ENCODE measurements around the gene AFMID.
A peak's percentile ranks its signal among the peaks of the same experiment; 100 is the strongest.

Gene AFMID

GRCh38 chr17:78144147-78144719 lies 42.9 kb upstream of the AFMID start:
- ATAC-seq: peak; percentile 72
- no peak for TF ChIP-seq TOX (CRISPR knock-in tag; IDR thresholded peaks at IDR 0.05; ENCODE audit: borderline replicate concordance)
- no peak for TF ChIP-seq ZNF70 (CRISPR knock-in tag; IDR thresholded peaks at IDR 0.05)
- TF ChIP-seq ZNF8 (CRISPR knock-in tag; IDR thresholded peaks at IDR 0.05): no peak
- TF ChIP-seq ISL1 (CRISPR knock-in tag; IDR thresholded peaks at IDR 0.05): no peak

GRCh38 chr17:78144736-78145641 lies 42.2 kb upstream of the AFMID start:
- TF ChIP-seq ZFP3 (CRISPR knock-in tag; IDR thresholded peaks at IDR 0.05) (no peak), ZNF8 (CRISPR knock-in tag; IDR thresholded peaks at IDR 0.05) (no peak), ZC3H10 (CRISPR knock-in tag; IDR thresholded peaks at IDR 0.05) (no peak), ZNF565 (CRISPR knock-in tag; conservative IDR thresholded peaks at IDR 0.05; ENCODE audit: low read depth) (no peak), TSHZ2 (CRISPR knock-in tag; IDR thresholded peaks at IDR 0.05) (no peak), ISL1 (CRISPR knock-in tag; IDR thresholded peaks at IDR 0.05) (no peak), BACH2 (CRISPR knock-in tag; IDR thresholded peaks at IDR 0.05; ENCODE audit: borderline replicate concordance) (no peak), RARB (CRISPR knock-in tag; IDR thresholded peaks at IDR 0.05) (no peak)

GRCh38 chr17:78146471-78146869 lies 40.7 kb upstream of the AFMID start:
- ATAC-seq: no peak
- TF ChIP-seq ZFP30 (CRISPR knock-in tag; IDR thresholded peaks at IDR 0.05) (no peak), ZNF70 (CRISPR knock-in tag; IDR thresholded peaks at IDR 0.05) (no peak), ESRRG (CRISPR knock-in tag; IDR thresholded peaks at IDR 0.05) (no peak), CSDC2 (CRISPR knock-in tag; IDR thresholded peaks at IDR 0.05) (no peak), ISL1 (CRISPR knock-in tag; IDR thresholded peaks at IDR 0.05) (no peak), ZC3H10 (CRISPR knock-in tag; IDR thresholded peaks at IDR 0.05) (no peak), RARB (CRISPR knock-in tag; IDR thresholded peaks at IDR 0.05) (no peak), GLIS3 (CRISPR knock-in tag; IDR thresholded peaks at IDR 0.05) (no peak), PPARA (CRISPR knock-in tag; IDR thresholded peaks at IDR 0.05; ENCODE audit: borderline replicate concordance) (no peak), ZNF8 (CRISPR knock-in tag; IDR thresholded peaks at IDR 0.05) (no peak), TCF4 (CRISPR knock-in tag; IDR thresholded peaks at IDR 0.05; ENCODE audit: borderline replicate concordance) (no peak), ARNTL (CRISPR knock-in tag; IDR thresholded peaks at IDR 0.05; ENCODE audit: borderline replicate concordance, low read depth) (no peak), PATZ1 (CRISPR knock-in tag; IDR thresholded peaks at IDR 0.05; ENCODE audit: borderline replicate concordance) (no peak), ZFP3 (CRISPR knock-in tag; IDR thresholded peaks at IDR 0.05) (no peak), BACH2 (CRISPR knock-in tag; IDR thresholded peaks at IDR 0.05; ENCODE audit: borderline replicate concordance) (no peak)
- TF ChIP-seq, protein P1, sequence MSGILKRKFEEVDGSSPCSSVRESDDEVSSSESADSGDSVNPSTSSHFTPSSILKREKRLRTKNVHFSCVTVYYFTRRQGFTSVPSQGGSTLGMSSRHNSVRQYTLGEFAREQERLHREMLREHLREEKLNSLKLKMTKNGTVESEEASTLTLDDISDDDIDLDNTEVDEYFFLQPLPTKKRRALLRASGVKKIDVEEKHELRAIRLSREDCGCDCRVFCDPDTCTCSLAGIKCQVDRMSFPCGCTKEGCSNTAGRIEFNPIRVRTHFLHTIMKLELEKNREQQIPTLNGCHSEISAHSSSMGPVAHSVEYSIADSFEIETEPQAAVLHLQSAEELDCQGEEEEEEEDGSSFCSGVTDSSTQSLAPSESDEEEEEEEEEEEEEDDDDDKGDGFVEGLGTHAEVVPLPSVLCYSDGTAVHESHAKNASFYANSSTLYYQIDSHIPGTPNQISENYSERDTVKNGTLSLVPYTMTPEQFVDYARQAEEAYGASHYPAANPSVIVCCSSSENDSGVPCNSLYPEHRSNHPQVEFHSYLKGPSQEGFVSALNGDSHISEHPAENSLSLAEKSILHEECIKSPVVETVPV (CRISPR knock-in tag; IDR thresholded peaks at IDR 0.05): no peak

More at GRCh38 chr17:78144736-78145641, 42.2 kb upstream of the AFMID start:
- peak; percentile 14 for ATAC-seq

GRCh38 chr17:78146881-78147280 lies 40.3 kb upstream of the AFMID start:
- no peak for ATAC-seq
- TF ChIP-seq ZNF565 (CRISPR knock-in tag; conservative IDR thresholded peaks at IDR 0.05; ENCODE audit: low read depth): no peak
- no peak for TF ChIP-seq TOX (CRISPR knock-in tag; IDR thresholded peaks at IDR 0.05; ENCODE audit: borderline replicate concordance)
- TF ChIP-seq ZNF70 (CRISPR knock-in tag; IDR thresholded peaks at IDR 0.05): no peak
- TF ChIP-seq SNAI2 (CRISPR knock-in tag; IDR thresholded peaks at IDR 0.05): no peak
- TF ChIP-seq, protein P2, sequence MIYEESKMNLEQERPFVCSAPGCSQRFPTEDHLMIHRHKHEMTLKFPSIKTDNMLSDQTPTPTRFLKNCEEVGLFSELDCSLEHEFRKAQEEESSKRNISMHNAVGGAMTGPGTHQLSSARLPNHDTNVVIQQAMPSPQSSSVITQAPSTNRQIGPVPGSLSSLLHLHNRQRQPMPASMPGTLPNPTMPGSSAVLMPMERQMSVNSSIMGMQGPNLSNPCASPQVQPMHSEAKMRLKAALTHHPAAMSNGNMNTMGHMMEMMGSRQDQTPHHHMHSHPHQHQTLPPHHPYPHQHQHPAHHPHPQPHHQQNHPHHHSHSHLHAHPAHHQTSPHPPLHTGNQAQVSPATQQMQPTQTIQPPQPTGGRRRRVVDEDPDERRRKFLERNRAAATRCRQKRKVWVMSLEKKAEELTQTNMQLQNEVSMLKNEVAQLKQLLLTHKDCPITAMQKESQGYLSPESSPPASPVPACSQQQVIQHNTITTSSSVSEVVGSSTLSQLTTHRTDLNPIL (CRISPR knock-in tag; IDR thresholded peaks at IDR 0.05; ENCODE audit: low read depth): no peak
- TF ChIP-seq, protein P3, sequence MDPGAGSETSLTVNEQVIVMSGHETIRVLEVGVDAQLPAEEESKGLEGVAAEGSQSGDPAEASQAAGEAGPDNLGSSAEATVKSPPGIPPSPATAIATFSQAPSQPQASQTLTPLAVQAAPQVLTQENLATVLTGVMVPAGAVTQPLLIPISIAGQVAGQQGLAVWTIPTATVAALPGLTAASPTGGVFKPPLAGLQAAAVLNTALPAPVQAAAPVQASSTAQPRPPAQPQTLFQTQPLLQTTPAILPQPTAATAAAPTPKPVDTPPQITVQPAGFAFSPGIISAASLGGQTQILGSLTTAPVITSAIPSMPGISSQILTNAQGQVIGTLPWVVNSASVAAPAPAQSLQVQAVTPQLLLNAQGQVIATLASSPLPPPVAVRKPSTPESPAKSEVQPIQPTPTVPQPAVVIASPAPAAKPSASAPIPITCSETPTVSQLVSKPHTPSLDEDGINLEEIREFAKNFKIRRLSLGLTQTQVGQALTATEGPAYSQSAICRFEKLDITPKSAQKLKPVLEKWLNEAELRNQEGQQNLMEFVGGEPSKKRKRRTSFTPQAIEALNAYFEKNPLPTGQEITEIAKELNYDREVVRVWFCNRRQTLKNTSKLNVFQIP (CRISPR knock-in tag; IDR thresholded peaks at IDR 0.05; ENCODE audit: borderline replicate concordance, low read depth): no peak
- TF ChIP-seq ZFP30 (CRISPR knock-in tag; IDR thresholded peaks at IDR 0.05): no peak
- TF ChIP-seq ZFP3 (CRISPR knock-in tag; IDR thresholded peaks at IDR 0.05): no peak
- TF ChIP-seq, protein P1 (CRISPR knock-in tag; IDR thresholded peaks at IDR 0.05): no peak
- no peak for TF ChIP-seq OSR1 (CRISPR knock-in tag; IDR thresholded peaks at IDR 0.05)
- TF ChIP-seq RARB (CRISPR knock-in tag; IDR thresholded peaks at IDR 0.05): no peak

All from SK-N-SH treated with all-trans-retinoic acid at 6 μM for 48 hours (cell line).